Measurements from ENCODE around the gene ANKRD28.
"Not testable (repeated sequence)": the region's sequence is repeated elsewhere in the genome, so short reads cannot be mapped to it uniquely, and the experiment has no call there.

The ANKRD28 gene

GRCh38 chr3:15758295-15758694 is 39.5 kb downstream of the ANKRD28 start:
- DNase-seq (ENCODE audit: insufficient read length) (no peak), FAIRE-seq (no peak)
- TF ChIP-seq TAF1 (IDR thresholded peaks at IDR 0.05; ENCODE audit: borderline replicate concordance, low read depth, low read length), result no peak
- no peak for TF ChIP-seq POLR2AphosphoS5 (IDR thresholded peaks at IDR 0.05; ENCODE audit: low read depth, low read length)
- TF ChIP-seq POLR2A (IDR thresholded peaks at IDR 0.05; ENCODE audit: low read depth, low read length), result no peak

- FAIRE-seq (no peak), DNase-seq (ENCODE audit: insufficient read length) (no peak)
- TF ChIP-seq POLR2A (IDR thresholded peaks at IDR 0.05; ENCODE audit: low read depth, low read length), result no peak
- TF ChIP-seq POLR2AphosphoS5 (IDR thresholded peaks at IDR 0.05; ENCODE audit: low read depth, low read length), result no peak
- no peak for TF ChIP-seq TAF1 (IDR thresholded peaks at IDR 0.05; ENCODE audit: borderline replicate concordance, low read depth, low read length)
These were observed 40.0 kb downstream of the ANKRD28 start for GRCh38 chr3:15757824-15758223.

GRCh38 chr3:15756505-15756904 is 41.3 kb downstream of the ANKRD28 start:
- DNase-seq (ENCODE audit: insufficient read length) (no peak), FAIRE-seq (no peak)
- no peak for TF ChIP-seq POLR2A (IDR thresholded peaks at IDR 0.05; ENCODE audit: low read depth, low read length)
- no peak for TF ChIP-seq TAF1 (IDR thresholded peaks at IDR 0.05; ENCODE audit: borderline replicate concordance, low read depth, low read length)

GRCh38 chr3:15755780-15756179 is 42.0 kb downstream of the ANKRD28 start:
- no peak for FAIRE-seq
- DNase-seq (ENCODE audit: insufficient read length), result no peak
- no peak for TF ChIP-seq POLR2A (IDR thresholded peaks at IDR 0.05; ENCODE audit: low read depth, low read length)
- no peak for TF ChIP-seq POLR2AphosphoS5 (IDR thresholded peaks at IDR 0.05; ENCODE audit: low read depth, low read length)
- no peak for TF ChIP-seq TAF1 (IDR thresholded peaks at IDR 0.05; ENCODE audit: borderline replicate concordance, low read depth, low read length)

GRCh38 chr3:15755181-15755580 is 42.6 kb downstream of the ANKRD28 start:
- TF ChIP-seq TAF1 (IDR thresholded peaks at IDR 0.05; ENCODE audit: borderline replicate concordance, low read depth, low read length) (no peak), POLR2AphosphoS5 (IDR thresholded peaks at IDR 0.05; ENCODE audit: low read depth, low read length) (no peak), POLR2A (IDR thresholded peaks at IDR 0.05; ENCODE audit: low read depth, low read length) (no peak)
- FAIRE-seq, result no peak
- DNase-seq (ENCODE audit: insufficient read length), result no peak

- FAIRE-seq (no peak), DNase-seq (ENCODE audit: insufficient read length) (no peak)
- no peak for TF ChIP-seq POLR2AphosphoS5 (IDR thresholded peaks at IDR 0.05; ENCODE audit: low read depth, low read length)
- no peak for TF ChIP-seq POLR2A (IDR thresholded peaks at IDR 0.05; ENCODE audit: low read depth, low read length)
- no peak for TF ChIP-seq TAF1 (IDR thresholded peaks at IDR 0.05; ENCODE audit: borderline replicate concordance, low read depth, low read length)
These were observed 43.7 kb downstream of the ANKRD28 start for GRCh38 chr3:15754047-15754446.

GRCh38 chr3:15753056-15753710 is 44.6 kb downstream of the ANKRD28 start:
- TF ChIP-seq TAF1 (IDR thresholded peaks at IDR 0.05; ENCODE audit: borderline replicate concordance, low read depth, low read length) (no peak), POLR2AphosphoS5 (IDR thresholded peaks at IDR 0.05; ENCODE audit: low read depth, low read length) (no peak), POLR2A (IDR thresholded peaks at IDR 0.05; ENCODE audit: low read depth, low read length) (no peak)
- no peak for DNase-seq (ENCODE audit: insufficient read length)
- no peak for FAIRE-seq

GRCh38 chr3:15750879-15751278 is 46.9 kb downstream of the ANKRD28 start:
- TF ChIP-seq POLR2AphosphoS5 (IDR thresholded peaks at IDR 0.05; ENCODE audit: low read depth, low read length) (no peak), POLR2A (IDR thresholded peaks at IDR 0.05; ENCODE audit: low read depth, low read length) (no peak), TAF1 (IDR thresholded peaks at IDR 0.05; ENCODE audit: borderline replicate concordance, low read depth, low read length) (no peak)
- FAIRE-seq (no peak), DNase-seq (ENCODE audit: insufficient read length) (no peak)

- FAIRE-seq (no peak), DNase-seq (ENCODE audit: insufficient read length) (no peak)
- no peak for TF ChIP-seq POLR2AphosphoS5 (IDR thresholded peaks at IDR 0.05; ENCODE audit: low read depth, low read length)
These were observed 47.6 kb downstream of the ANKRD28 start for GRCh38 chr3:15750143-15750542.

- not testable (repeated sequence) for FAIRE-seq; DNase-seq (ENCODE audit: insufficient read length)
These were observed 51.9 kb downstream of the ANKRD28 start for GRCh38 chr3:15745896-15746295.

- TF ChIP-seq POLR2AphosphoS5 (IDR thresholded peaks at IDR 0.05; ENCODE audit: low read depth, low read length) (no peak), POLR2A (IDR thresholded peaks at IDR 0.05; ENCODE audit: low read depth, low read length) (no peak), TAF1 (IDR thresholded peaks at IDR 0.05; ENCODE audit: borderline replicate concordance, low read depth, low read length) (no peak)
- DNase-seq (ENCODE audit: insufficient read length), result no peak
- no peak for FAIRE-seq
These were observed 53.6 kb downstream of the ANKRD28 start for GRCh38 chr3:15744176-15744575.

- FAIRE-seq (no peak), DNase-seq (ENCODE audit: insufficient read length) (no peak)
- TF ChIP-seq POLR2A (IDR thresholded peaks at IDR 0.05; ENCODE audit: low read depth, low read length) (no peak), POLR2AphosphoS5 (IDR thresholded peaks at IDR 0.05; ENCODE audit: low read depth, low read length) (no peak), TAF1 (IDR thresholded peaks at IDR 0.05; ENCODE audit: borderline replicate concordance, low read depth, low read length) (no peak)
These were observed 54.2 kb downstream of the ANKRD28 start for GRCh38 chr3:15743587-15744009.

GRCh38 chr3:15742236-15742635 is 55.5 kb downstream of the ANKRD28 start:
- DNase-seq (ENCODE audit: insufficient read length); FAIRE-seq: not testable (repeated sequence)

- FAIRE-seq, result not testable (repeated sequence)
These were observed 59.2 kb downstream of the ANKRD28 start for GRCh38 chr3:15738616-15739005.

More at GRCh38 chr3:15738616-15739005, 59.2 kb downstream of the ANKRD28 start:
- DNase-seq (ENCODE audit: insufficient read length), result not testable (repeated sequence)
